ENCODE results near the gene CACNB4. TPM values are rescaled to one million over a fixed set of nuclear protein-coding genes. Genes with fewer than 3 reads are reported as not detected.
"Not testable (repeated sequence)": the region's sequence is repeated elsewhere in the genome, so short reads cannot be mapped to it uniquely, and the experiment has no call there.

Gene CACNB4
- total RNA-seq, 1 experiment from 2014 or later = not detected

DNA sequence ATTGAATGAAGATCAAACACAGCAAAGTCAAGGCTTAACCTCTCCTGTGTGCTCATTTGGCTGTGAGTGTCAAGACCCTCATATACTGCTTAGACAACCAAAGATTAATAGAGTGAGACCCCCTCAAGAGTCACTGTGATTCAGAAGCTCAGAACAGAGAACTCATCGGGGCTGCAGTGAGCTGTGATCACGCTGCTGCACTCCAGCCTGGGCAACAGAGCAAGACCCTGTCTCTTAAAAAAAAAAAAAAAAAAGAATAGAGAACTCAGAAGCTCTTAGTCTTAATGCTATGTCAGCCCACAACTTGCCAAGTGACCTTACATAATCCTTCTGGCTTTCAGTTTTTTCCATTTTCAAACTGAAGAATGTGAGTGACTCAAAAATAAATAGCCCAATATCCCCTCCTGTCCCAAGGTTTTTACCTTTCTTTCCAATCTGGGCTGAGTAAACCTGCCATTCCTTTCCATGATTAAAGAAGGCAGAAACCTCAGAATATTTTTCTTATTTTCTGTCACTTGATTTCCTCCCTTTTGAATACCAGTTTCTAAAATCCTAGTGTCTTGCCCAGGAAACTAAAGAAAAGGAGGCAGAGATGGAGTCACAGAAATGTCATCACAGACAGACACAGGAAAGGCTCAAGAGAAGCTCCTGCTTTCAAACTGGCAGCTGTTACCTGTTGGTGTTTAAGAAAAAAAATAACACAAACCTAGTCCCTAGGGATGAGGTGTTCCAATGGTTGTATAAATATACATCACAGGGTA, 102.4 kb downstream of the CACNB4 start:
- H3K9me3 ChIP-seq (ENCODE audit: low read length) = no peaks in the 10 kb centered on the region
- H3K27ac ChIP-seq (ENCODE audit: low read length) = no peak overlapping the region
- no peak for DNase-seq
- no peak overlapping the region for H3K4me2 ChIP-seq (ENCODE audit: low read length)
- no peak overlapping the region for H3K9ac ChIP-seq (ENCODE audit: low read length)
- intact Hi-C loops (cut with micrococcal nuclease) = no loop called here
- no peak overlapping the region for H3K4me3 ChIP-seq (ENCODE audit: low read length)
- H2AFZ ChIP-seq (ENCODE audit: low read length) = no peak overlapping the region
- TF ChIP-seq, protein P1, sequence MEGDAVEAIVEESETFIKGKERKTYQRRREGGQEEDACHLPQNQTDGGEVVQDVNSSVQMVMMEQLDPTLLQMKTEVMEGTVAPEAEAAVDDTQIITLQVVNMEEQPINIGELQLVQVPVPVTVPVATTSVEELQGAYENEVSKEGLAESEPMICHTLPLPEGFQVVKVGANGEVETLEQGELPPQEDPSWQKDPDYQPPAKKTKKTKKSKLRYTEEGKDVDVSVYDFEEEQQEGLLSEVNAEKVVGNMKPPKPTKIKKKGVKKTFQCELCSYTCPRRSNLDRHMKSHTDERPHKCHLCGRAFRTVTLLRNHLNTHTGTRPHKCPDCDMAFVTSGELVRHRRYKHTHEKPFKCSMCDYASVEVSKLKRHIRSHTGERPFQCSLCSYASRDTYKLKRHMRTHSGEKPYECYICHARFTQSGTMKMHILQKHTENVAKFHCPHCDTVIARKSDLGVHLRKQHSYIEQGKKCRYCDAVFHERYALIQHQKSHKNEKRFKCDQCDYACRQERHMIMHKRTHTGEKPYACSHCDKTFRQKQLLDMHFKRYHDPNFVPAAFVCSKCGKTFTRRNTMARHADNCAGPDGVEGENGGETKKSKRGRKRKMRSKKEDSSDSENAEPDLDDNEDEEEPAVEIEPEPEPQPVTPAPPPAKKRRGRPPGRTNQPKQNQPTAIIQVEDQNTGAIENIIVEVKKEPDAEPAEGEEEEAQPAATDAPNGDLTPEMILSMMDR (conservative IDR thresholded peaks at IDR 0.05; ENCODE audit: low read depth, low read length) = no peak
- no peak for TF ChIP-seq EZH2phosphoT487 (IDR thresholded peaks at IDR 0.05; ENCODE audit: borderline replicate concordance, low read length)
- TF ChIP-seq EZH2 (IDR thresholded peaks at IDR 0.05; ENCODE audit: low read length, unreplicated experiment) = no peak
- H3K36me3 ChIP-seq (ENCODE audit: low read depth, low read length) = no peaks in the 10 kb centered on the region
- H3K9me2 ChIP-seq (replicated peaks; ENCODE audit: low read length) = no peaks in the 10 kb centered on the region
- H3K79me2 ChIP-seq (ENCODE audit: low read length) = no peaks in the 10 kb centered on the region
- peaks cover 29% of the 10 kb centered on the region for H3K27me3 ChIP-seq (ENCODE audit: low read length)
- no peaks in the 10 kb centered on the region for H3F3A ChIP-seq (ENCODE audit: low read length, unreplicated experiment)
- H4K20me1 ChIP-seq (ENCODE audit: low read length) = no peaks in the 10 kb centered on the region
- H3K4me1 ChIP-seq (ENCODE audit: insufficient read depth, low read length) = no peaks in the 10 kb centered on the region
- ChIA-PET POLR2A (ENCODE audit: unreplicated experiment) (no interaction called here), CTCF (no interaction called here)
- no TSS peak for BruUV-seq (replicated peaks)
- no peak for ATAC-seq

DNA sequence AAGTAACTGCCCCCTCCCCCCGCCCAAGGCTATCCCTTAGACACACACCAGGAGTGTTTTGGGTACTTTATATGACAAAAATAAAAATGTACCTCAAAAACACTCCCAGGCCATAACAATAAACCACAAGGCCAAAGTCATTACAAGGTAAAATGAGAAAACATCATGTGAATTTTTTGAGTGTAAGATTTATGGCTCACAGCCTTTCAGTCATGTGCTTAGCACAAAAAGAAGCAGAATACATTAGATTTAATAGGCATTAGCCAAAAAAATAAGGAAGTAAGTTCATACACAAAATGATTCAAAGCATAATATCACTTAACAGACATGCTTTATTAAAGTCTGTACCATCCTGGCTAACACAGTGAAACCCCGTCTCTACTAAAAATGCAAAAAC, 103.7 kb downstream of the CACNB4 start:
- no peaks in the 10 kb centered on the region for H3F3A ChIP-seq (ENCODE audit: low read length, unreplicated experiment)
- no peaks in the 10 kb centered on the region for H4K20me1 ChIP-seq (ENCODE audit: low read length)
- CTCF ChIA-PET = no interaction called here
- H3K4me3 ChIP-seq (ENCODE audit: low read length) = no peak overlapping the region
- H3K79me2 ChIP-seq (ENCODE audit: low read length) = no peaks in the 10 kb centered on the region
- no peak overlapping the region for H3K27ac ChIP-seq (ENCODE audit: low read length)
- H2AFZ ChIP-seq (ENCODE audit: low read length) = no peak overlapping the region
- ATAC-seq (no peak), DNase-seq (no peak)
- no peaks in the 10 kb centered on the region for H3K9me3 ChIP-seq (ENCODE audit: low read length)
- no peaks in the 10 kb centered on the region for H3K36me3 ChIP-seq (ENCODE audit: low read depth, low read length)
- no peaks in the 10 kb centered on the region for H3K9me2 ChIP-seq (replicated peaks; ENCODE audit: low read length)
- POLR2A ChIA-PET (ENCODE audit: unreplicated experiment) = no interaction called here
- intact Hi-C loops (cut with micrococcal nuclease) = no loop called here
- BruUV-seq (replicated peaks) = no TSS peak
- H3K4me2 ChIP-seq (ENCODE audit: low read length) = no peak overlapping the region
- H3K9ac ChIP-seq (ENCODE audit: low read length) = no peak overlapping the region
- no peaks in the 10 kb centered on the region for H3K4me1 ChIP-seq (ENCODE audit: insufficient read depth, low read length)
- no peak for TF ChIP-seq EZH2 (IDR thresholded peaks at IDR 0.05; ENCODE audit: low read length, unreplicated experiment)
- TF ChIP-seq EZH2phosphoT487 (IDR thresholded peaks at IDR 0.05; ENCODE audit: borderline replicate concordance, low read length) = no peak
- TF ChIP-seq, protein P1 (conservative IDR thresholded peaks at IDR 0.05; ENCODE audit: low read depth, low read length) = no peak
- H3K27me3 ChIP-seq (ENCODE audit: low read length) = peaks cover 37% of the 10 kb centered on the region

DNA sequence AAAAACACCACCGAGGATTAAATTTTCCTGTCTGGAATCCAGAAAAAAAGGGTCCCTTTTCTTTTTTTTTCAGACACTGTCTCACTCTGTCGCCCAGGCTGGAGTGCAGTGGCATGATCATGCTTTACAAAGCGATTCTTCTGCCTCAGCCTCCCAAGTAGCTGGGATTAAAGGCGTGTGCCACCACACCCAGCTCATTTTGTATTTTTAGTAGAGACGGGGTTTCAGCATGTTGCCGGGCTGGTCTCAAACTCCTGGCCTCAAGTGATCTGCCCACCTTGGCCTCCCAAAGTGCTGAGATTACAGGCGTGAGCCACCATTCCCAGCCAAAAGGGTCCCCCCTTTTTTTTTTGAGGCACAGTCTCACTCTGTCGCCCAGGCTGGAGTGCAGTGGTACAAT, 104.7 kb downstream of the CACNB4 start:
- H2AFZ ChIP-seq (ENCODE audit: low read length); intact Hi-C loops (cut with micrococcal nuclease); H3K4me1 ChIP-seq (ENCODE audit: insufficient read depth, low read length); H3K27ac ChIP-seq (ENCODE audit: low read length); H3F3A ChIP-seq (ENCODE audit: low read length, unreplicated experiment); H3K79me2 ChIP-seq (ENCODE audit: low read length); POLR2A ChIA-PET (ENCODE audit: unreplicated experiment); H3K9me2 ChIP-seq (replicated peaks; ENCODE audit: low read length); H3K36me3 ChIP-seq (ENCODE audit: low read depth, low read length); H3K4me2 ChIP-seq (ENCODE audit: low read length); H3K4me3 ChIP-seq (ENCODE audit: low read length); ATAC-seq; CTCF ChIA-PET; H4K20me1 ChIP-seq (ENCODE audit: low read length); DNase-seq; H3K9ac ChIP-seq (ENCODE audit: low read length); H3K9me3 ChIP-seq (ENCODE audit: low read length); BruUV-seq (replicated peaks): not testable (repeated sequence)
- H3K27me3 ChIP-seq (ENCODE audit: low read length) = peaks cover 37% of the 10 kb centered on the region

Data from PC-3 (cell line).